ENCODE data around the gene DOLK.

DNA sequence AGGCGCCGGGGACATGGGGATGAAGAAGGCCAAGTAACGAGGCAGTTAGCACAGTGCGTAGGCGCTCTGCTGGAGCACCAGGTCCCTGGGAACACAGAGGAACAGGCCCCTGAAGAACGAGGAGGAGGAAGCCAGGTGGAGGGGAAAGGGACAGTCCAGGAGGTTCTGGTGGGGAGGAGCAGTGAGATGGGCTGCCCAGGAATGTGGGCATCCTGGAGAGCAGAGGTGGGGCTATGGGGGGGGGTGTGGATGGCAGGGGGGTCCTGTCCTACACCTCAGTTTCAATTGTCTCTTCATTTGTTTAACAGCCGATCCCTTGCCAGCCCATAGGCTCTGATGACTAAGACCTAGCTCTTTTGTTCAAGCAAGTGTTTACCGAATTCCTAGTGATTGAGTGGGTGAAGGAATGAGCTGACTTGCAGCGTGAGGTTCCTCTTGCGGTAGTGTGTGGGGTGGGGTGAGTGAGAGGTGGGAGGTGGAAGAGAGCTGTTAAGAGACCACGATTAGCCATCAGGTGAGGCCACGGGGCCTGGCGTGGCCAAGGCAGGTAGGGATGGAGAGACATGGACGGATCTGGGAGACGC is 35.0 kb downstream of the DOLK start:
- TF ChIP-seq, protein P1, sequence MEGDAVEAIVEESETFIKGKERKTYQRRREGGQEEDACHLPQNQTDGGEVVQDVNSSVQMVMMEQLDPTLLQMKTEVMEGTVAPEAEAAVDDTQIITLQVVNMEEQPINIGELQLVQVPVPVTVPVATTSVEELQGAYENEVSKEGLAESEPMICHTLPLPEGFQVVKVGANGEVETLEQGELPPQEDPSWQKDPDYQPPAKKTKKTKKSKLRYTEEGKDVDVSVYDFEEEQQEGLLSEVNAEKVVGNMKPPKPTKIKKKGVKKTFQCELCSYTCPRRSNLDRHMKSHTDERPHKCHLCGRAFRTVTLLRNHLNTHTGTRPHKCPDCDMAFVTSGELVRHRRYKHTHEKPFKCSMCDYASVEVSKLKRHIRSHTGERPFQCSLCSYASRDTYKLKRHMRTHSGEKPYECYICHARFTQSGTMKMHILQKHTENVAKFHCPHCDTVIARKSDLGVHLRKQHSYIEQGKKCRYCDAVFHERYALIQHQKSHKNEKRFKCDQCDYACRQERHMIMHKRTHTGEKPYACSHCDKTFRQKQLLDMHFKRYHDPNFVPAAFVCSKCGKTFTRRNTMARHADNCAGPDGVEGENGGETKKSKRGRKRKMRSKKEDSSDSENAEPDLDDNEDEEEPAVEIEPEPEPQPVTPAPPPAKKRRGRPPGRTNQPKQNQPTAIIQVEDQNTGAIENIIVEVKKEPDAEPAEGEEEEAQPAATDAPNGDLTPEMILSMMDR (IDR thresholded peaks at IDR 0.05), result no peak
- TF ChIP-seq POLR2A (IDR thresholded peaks at IDR 0.05), result no peak

All from heart left ventricle (tissue), 13 donors.